Breast epithelium (tissue), 3 donors: ENCODE results near the gene CCBE1.

Experiments used
- POLR2A ChIP-seq: fragments of 450-650 bp; IDR thresholded peaks from one replicate; pipeline ENCODE4 v1.6.1; 2016; ENCODE audit warnings: antibody characterized with exemption, mild to moderate bottlenecking, moderate library complexity
- TF ChIP-seq, protein P1 (sequence below), 3 donors: fragments of 450-650 bp; IDR thresholded peaks; one replicate each; pipeline ENCODE4 v1.5.1; 2016 to 2017; ENCODE audit warnings: antibody characterized with exemption in 3 of 3, mild to moderate bottlenecking in 3 of 3, moderate library complexity in 3 of 3

DNA sequence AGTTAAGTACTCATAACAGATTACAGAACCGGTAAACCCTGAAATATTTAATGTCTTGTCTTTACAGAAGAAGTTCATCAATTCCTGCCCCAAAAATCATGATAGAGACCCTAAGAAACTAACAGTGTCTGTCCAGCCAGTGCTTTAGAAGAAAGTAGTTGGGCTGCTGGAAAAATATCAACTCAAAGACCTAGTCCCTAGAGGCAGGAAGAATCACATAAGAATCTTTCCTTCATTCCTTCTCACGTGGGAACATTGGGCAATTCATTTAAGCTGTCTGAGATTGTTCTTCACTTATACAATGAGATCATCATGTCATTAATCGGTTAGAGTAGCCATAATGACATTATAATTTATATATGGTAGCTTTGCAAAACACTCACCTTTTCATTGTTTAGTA, 156.4 kb downstream of the CCBE1 start:
- TF ChIP-seq, protein P1, sequence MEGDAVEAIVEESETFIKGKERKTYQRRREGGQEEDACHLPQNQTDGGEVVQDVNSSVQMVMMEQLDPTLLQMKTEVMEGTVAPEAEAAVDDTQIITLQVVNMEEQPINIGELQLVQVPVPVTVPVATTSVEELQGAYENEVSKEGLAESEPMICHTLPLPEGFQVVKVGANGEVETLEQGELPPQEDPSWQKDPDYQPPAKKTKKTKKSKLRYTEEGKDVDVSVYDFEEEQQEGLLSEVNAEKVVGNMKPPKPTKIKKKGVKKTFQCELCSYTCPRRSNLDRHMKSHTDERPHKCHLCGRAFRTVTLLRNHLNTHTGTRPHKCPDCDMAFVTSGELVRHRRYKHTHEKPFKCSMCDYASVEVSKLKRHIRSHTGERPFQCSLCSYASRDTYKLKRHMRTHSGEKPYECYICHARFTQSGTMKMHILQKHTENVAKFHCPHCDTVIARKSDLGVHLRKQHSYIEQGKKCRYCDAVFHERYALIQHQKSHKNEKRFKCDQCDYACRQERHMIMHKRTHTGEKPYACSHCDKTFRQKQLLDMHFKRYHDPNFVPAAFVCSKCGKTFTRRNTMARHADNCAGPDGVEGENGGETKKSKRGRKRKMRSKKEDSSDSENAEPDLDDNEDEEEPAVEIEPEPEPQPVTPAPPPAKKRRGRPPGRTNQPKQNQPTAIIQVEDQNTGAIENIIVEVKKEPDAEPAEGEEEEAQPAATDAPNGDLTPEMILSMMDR (IDR thresholded peaks at IDR 0.05), result no peak
- TF ChIP-seq POLR2A, result no peak
